ENCODE data around the gene PSMB11. TPM values are rescaled to one million over a fixed set of nuclear protein-coding genes. Genes with fewer than 3 reads are reported as not detected.

Gene PSMB11
- total and polyA plus RNA-seq, 2 donors (not counting 1 experiment from before 2014, with no cell fraction given), result not detected

GRCh38 chr14:23079716-23080115, 37.7 kb downstream of the PSMB11 start:
- no peak for DNase-seq
- Histone ChIP-seq H3K9ac (ENCODE audit: low read length) (no peak overlapping the region), H3K9me3 (ENCODE audit: control extremely low read depth in 1 of 3, control insufficient read depth in 2 of 3, insufficient read depth in 1 of 3, low read length in 2 of 3) (no peaks in the 10 kb centered on the region), H4K20me1 (ENCODE audit: control insufficient read depth, insufficient read depth, low read length, poor library complexity, severe bottlenecking) (peaks cover 43% of the 10 kb centered on the region), H3K4me3 (ENCODE audit: control extremely low read depth in 1 of 5, extremely low read depth in 1 of 5, insufficient read depth in 1 of 5, low read depth in 2 of 5, low read length in 4 of 5) (no peak overlapping the region), H2AFZ (ENCODE audit: insufficient read depth, low read depth, low read length, poor library complexity, severe bottlenecking) (no peak overlapping the region), H3K27me3 (replicated peaks in 1 of 4; ENCODE audit: control extremely low read depth in 1 of 4, control insufficient read depth in 3 of 4, insufficient read depth in 4 of 4, low read length in 3 of 4) (no peaks in the 10 kb centered on the region), H3K79me2 (ENCODE audit: control insufficient read depth, insufficient read depth, low read length) (peaks cover 26% of the 10 kb centered on the region), H3K27ac (ENCODE audit: low read length in 2 of 2) (peak overlapping the region in 1 of 2 donors; percentile 4), H3K4me1 (ENCODE audit: control insufficient read depth in 2 of 2, insufficient read depth in 2 of 2, low read length in 2 of 2) (no peaks in the 10 kb centered on the region), H3K36me3 (replicated peaks in 1 of 2; ENCODE audit: control extremely low read depth in 1 of 2, control insufficient read depth in 1 of 2, extremely low read depth in 1 of 2, insufficient read depth in 2 of 2, low read length in 1 of 2) (peaks cover 23 to 84% of the 10 kb centered on the region in 2 experiments), H3K4me2 (replicated peaks; ENCODE audit: low read depth, low read length, poor library complexity, severe bottlenecking) (no peak overlapping the region)
- intact Hi-C loops (cut with micrococcal nuclease), result no loop called here
- Mint-ChIP-seq H3K4me1 (peaks cover 2% of the 10 kb centered on the region), H3K27me3 (no peaks in the 10 kb centered on the region), H3K4me3 (no peak overlapping the region), H3K9me3 (ENCODE audit: insufficient read depth) (no peaks in the 10 kb centered on the region), H3K27ac (no peak overlapping the region)
- TF ChIP-seq EZH2 (IDR thresholded peaks at IDR 0.05; ENCODE audit: borderline replicate concordance, insufficient read depth, low read depth, low read length, poor library complexity, severe bottlenecking), result no peak
- TF ChIP-seq, protein P1, sequence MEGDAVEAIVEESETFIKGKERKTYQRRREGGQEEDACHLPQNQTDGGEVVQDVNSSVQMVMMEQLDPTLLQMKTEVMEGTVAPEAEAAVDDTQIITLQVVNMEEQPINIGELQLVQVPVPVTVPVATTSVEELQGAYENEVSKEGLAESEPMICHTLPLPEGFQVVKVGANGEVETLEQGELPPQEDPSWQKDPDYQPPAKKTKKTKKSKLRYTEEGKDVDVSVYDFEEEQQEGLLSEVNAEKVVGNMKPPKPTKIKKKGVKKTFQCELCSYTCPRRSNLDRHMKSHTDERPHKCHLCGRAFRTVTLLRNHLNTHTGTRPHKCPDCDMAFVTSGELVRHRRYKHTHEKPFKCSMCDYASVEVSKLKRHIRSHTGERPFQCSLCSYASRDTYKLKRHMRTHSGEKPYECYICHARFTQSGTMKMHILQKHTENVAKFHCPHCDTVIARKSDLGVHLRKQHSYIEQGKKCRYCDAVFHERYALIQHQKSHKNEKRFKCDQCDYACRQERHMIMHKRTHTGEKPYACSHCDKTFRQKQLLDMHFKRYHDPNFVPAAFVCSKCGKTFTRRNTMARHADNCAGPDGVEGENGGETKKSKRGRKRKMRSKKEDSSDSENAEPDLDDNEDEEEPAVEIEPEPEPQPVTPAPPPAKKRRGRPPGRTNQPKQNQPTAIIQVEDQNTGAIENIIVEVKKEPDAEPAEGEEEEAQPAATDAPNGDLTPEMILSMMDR (IDR thresholded peaks at IDR 0.05), result no peak
- CTCF ChIA-PET, result interaction anchor here (0.6 to 2.2 kb wide), 5 partner anchors 9 to 565 kb away, joined by 3 to 6 read pairs (median 3); partner anchors contain the start of gene CDH24
- POLR2A ChIA-PET, result no interaction called here
- no peak for ATAC-seq (ENCODE audit: low read depth)
- WGBS (ENCODE audit: insufficient coverage), result 100% methylated on average over 2 of the region's 2 CpGs

DNA sequence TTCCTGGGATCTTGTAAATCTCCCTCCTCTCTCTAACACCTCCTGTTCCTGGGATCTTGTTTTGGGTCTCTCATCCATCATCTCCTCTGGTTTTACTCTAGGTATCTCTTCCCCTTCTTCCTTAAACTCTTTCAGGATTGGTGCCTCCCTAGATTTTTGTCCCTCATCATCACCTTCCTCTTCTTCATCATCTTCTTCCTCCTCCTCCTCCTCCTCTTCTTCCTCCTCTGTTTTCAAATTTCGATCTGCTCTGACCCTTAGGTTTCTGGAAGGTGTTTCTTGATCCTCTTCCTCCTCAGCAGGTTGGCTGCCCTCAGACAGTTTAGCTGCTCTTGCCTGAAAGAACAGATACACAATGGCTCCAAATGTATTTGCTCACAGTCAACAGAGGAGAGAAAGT, 38.5 kb downstream of the PSMB11 start:
- H3K27me3 Mint-ChIP-seq, result no peaks in the 10 kb centered on the region
- no peak for ATAC-seq (ENCODE audit: low read depth)
- Histone ChIP-seq H3K4me3 (ENCODE audit: control extremely low read depth in 1 of 5, extremely low read depth in 1 of 5, insufficient read depth in 1 of 5, low read depth in 2 of 5, low read length in 4 of 5) (no peak overlapping the region), H3K27me3 (replicated peaks in 1 of 4; ENCODE audit: control extremely low read depth in 1 of 4, control insufficient read depth in 3 of 4, insufficient read depth in 4 of 4, low read length in 3 of 4) (no peaks in the 10 kb centered on the region), H3K36me3 (replicated peaks in 1 of 2; ENCODE audit: control extremely low read depth in 1 of 2, control insufficient read depth in 1 of 2, extremely low read depth in 1 of 2, insufficient read depth in 2 of 2, low read length in 1 of 2) (peaks cover 21 to 87% of the 10 kb centered on the region in 2 experiments), H2AFZ (ENCODE audit: insufficient read depth, low read depth, low read length, poor library complexity, severe bottlenecking) (no peak overlapping the region), H3K27ac (ENCODE audit: low read length in 2 of 2) (no peak overlapping the region), H3K4me2 (replicated peaks; ENCODE audit: low read depth, low read length, poor library complexity, severe bottlenecking) (no peak overlapping the region), H3K4me1 (ENCODE audit: control insufficient read depth in 2 of 2, insufficient read depth in 2 of 2, low read length in 2 of 2) (no peaks in the 10 kb centered on the region), H3K9me3 (ENCODE audit: control extremely low read depth in 1 of 3, control insufficient read depth in 2 of 3, insufficient read depth in 1 of 3, low read length in 2 of 3) (no peaks in the 10 kb centered on the region), H3K9ac (ENCODE audit: low read length) (no peak overlapping the region), H4K20me1 (ENCODE audit: control insufficient read depth, insufficient read depth, low read length, poor library complexity, severe bottlenecking) (peaks cover 41% of the 10 kb centered on the region), H3K79me2 (ENCODE audit: control insufficient read depth, insufficient read depth, low read length) (peaks cover 23% of the 10 kb centered on the region)
- ChIA-PET CTCF (interaction anchor here (0.9 to 2.2 kb wide), 4 partner anchors 9 to 565 kb away, joined by 3 to 8 read pairs (median 4); no protein-coding TSS in a partner anchor), POLR2A (no interaction called here)
- no CpG with 5 or more reads among the region's 1 CpG for WGBS (ENCODE audit: insufficient coverage)
- intact Hi-C loops (cut with micrococcal nuclease), result no loop called here
- no peak overlapping the region for H3K27ac Mint-ChIP-seq
- no peak for DNase-seq
- TF ChIP-seq EZH2 (IDR thresholded peaks at IDR 0.05; ENCODE audit: borderline replicate concordance, insufficient read depth, low read depth, low read length, poor library complexity, severe bottlenecking), result no peak
- TF ChIP-seq, protein P1 (IDR thresholded peaks at IDR 0.05), result no peak
- H3K4me3 Mint-ChIP-seq, result no peak overlapping the region
- no peaks in the 10 kb centered on the region for H3K4me1 Mint-ChIP-seq
- no peaks in the 10 kb centered on the region for H3K9me3 Mint-ChIP-seq (ENCODE audit: insufficient read depth)
